Small intestine (tissue), 7 donors: ENCODE measurements around the gene BLVRB. TPM values are rescaled to one million over a fixed set of nuclear protein-coding genes. Genes with fewer than 3 reads are reported as not detected.

Experiments used
- DNase-seq, 2 donors: peaks; one replicate each; pipeline versions ENCODE4 v3.0.0 to v3.0.0-alpha.2; 2013
- FAIRE-seq: peaks from 2 replicates; lab custom pipeline; 2012; peaks lifted over from hg19 to GRCh38; lab: Jason Lieb, UNC
- H3K27ac ChIP-seq, 3 donors: one replicate each; pipeline ENCODE4 v1.5.1; 2013; ENCODE audit warnings: low read length in 2 of 3, mild to moderate bottlenecking in 2 of 3, control low read depth in 1 of 3, inconsistent platforms in 1 of 3, low read depth in 1 of 3, moderate library complexity in 1 of 3
- H3K27me3 ChIP-seq, 3 donors: one replicate each; pipeline ENCODE4 v1.6.1; 2013; ENCODE audit warnings: low read length in 3 of 3, inconsistent platforms in 1 of 3; ENCODE audit not compliant: control insufficient read depth in 3 of 3, insufficient read depth in 3 of 3
- H3K36me3 ChIP-seq, 3 donors: one replicate each; pipeline ENCODE4 v1.6.1; 2013; ENCODE audit warnings: low read length in 3 of 3, inconsistent platforms in 1 of 3, low read depth in 1 of 3, mild to moderate bottlenecking in 1 of 3, moderate library complexity in 1 of 3; ENCODE audit not compliant: control insufficient read depth in 3 of 3, insufficient read depth in 2 of 3
- H3K4me1 ChIP-seq, 3 donors: one replicate each; pipeline ENCODE4 v1.6.1; 2013; ENCODE audit warnings: low read length in 2 of 3, inconsistent platforms in 1 of 3, low read depth in 1 of 3, mild to moderate bottlenecking in 1 of 3, moderate library complexity in 1 of 3; ENCODE audit not compliant: control insufficient read depth in 3 of 3, insufficient read depth in 2 of 3
- H3K4me3 ChIP-seq, 3 donors: one replicate each; pipeline ENCODE4 v1.5.1; 2013; ENCODE audit warnings: low read length in 3 of 3, control low read depth in 1 of 3, inconsistent platforms in 1 of 3, low read depth in 1 of 3, mild to moderate bottlenecking in 1 of 3, moderate library complexity in 1 of 3
- H3K9me3 ChIP-seq, 2 donors: one replicate each; pipeline ENCODE4 v1.6.1; 2013; ENCODE audit warnings: low read depth in 1 of 2, low read length in 1 of 2; ENCODE audit not compliant: control insufficient read depth in 2 of 2, insufficient read depth in 1 of 2
- WGBS, 3 donors: extraction: QIAGEN DNeasy Blood & Tissue Kit; methylation state at CpG; one replicate each; pipeline ENCODE4 v1.1.7; 2013; 5-methylcytosine and 5-hydroxymethylcytosine counted together
- polyA plus RNA-seq, 4 donors: library from polyadenylated mRNA; stranded (reverse) in 3 of 4; unstranded in 1 of 4; fragments of 200-250 nt in 3 of 4; fragments of 120-200 nt in 1 of 4; gene quantifications; one replicate each; pipeline versions ENCODE4 v1.2.1 to v1.2.3, GENCODE V29; 2013
- donor health status: healthy with polysubstance abuse.
- donor health status: control.
- donor health status: control.
- donor health status: Bipolar disorder and iron deficiency.
- donor health status: healthy.

Gene BLVRB
- polyA plus RNA-seq, 4 donors, result 101 to 206 (median 201) TPM

GRCh38 chr19:40417643-40417981 is 47.9 kb downstream of the BLVRB start:
- WGBS, 3 donors, result 76 to 82% (median 76%) methylated on average over 4 of the region's 4 CpGs

DNA sequence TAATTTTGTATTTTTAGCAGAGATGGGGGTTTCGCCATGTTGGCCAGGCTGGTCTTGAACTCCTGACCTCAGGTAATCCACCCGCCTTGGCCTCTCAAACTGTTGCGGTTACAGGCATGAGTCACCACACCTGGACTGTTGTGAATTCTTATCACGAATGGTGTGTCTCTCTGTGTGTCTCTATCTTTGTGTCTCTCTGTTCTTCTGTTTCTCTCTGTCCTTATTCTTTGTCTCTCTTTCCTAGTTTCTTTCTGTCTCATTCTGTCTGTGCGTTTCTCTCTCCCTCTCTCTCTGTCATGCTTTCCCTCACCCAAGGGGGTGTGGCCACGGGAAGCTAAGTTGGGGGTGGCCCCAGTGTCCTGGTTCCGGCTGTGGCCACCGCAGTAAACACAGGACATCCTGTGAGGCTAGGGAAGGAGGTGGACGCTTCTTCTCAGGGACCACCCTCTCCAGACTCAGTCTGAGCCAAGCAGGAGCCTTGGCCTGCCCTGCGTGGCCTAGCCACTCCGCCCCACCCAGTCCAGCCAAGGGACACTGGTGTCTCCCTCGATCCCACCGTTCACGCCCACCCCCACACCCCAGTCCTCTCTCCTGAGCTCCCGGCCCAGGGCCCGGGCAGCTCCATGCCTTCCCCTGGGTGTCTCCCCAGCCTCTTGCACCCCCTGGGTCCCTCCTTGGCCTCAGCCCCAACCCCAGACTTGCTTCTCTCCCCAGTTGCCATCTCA is 48.5 kb downstream of the BLVRB start:
- FAIRE-seq, result no peak
- H3K27ac ChIP-seq, result peak overlapping the region in 2 of 3 donors; percentile 78 to 83

More at GRCh38 chr19:40417643-40417981, 47.9 kb downstream of the BLVRB start:
- H3K27me3 ChIP-seq, result peaks cover 0 to 4% (median 0%) of the 10 kb centered on the region in 3 donors
- H3K4me3 ChIP-seq, result no peak overlapping the region
- H3K36me3 ChIP-seq, result peaks cover 0 to 7% (median 3%) of the 10 kb centered on the region in 3 donors
- H3K4me1 ChIP-seq, result peaks cover 0 to 34% (median 0%) of the 10 kb centered on the region in 3 donors
- no peak for DNase-seq
- H3K9me3 ChIP-seq, result no peaks in the 10 kb centered on the region
- peak overlapping the region in 2 of 3 donors; percentile 78 to 83 for H3K27ac ChIP-seq
- no peak for FAIRE-seq

GRCh38 chr19:40415768-40416167 is 49.8 kb downstream of the BLVRB start:
- FAIRE-seq, result no peak
- no peak overlapping the region for H3K27ac ChIP-seq
- 65 to 82% (median 71%) methylated on average over 2 of the region's 2 CpGs for WGBS, 3 donors
- DNase-seq, result no peak
- H3K4me3 ChIP-seq, result no peak overlapping the region
- H3K27me3 ChIP-seq, result peaks cover 0 to 4% (median 0%) of the 10 kb centered on the region in 3 donors
- H3K36me3 ChIP-seq, result no peaks in the 10 kb centered on the region
- no peaks in the 10 kb centered on the region for H3K9me3 ChIP-seq
- peaks cover 0 to 30% (median 0%) of the 10 kb centered on the region in 3 donors for H3K4me1 ChIP-seq

More for the DNA sequence above, 48.5 kb downstream of the BLVRB start:
- H3K27me3 ChIP-seq, result peaks cover 0 to 4% (median 0%) of the 10 kb centered on the region in 3 donors
- peak in 1 of 2 donors; percentile 50 for DNase-seq
- peaks cover 0 to 33% (median 0%) of the 10 kb centered on the region in 3 donors for H3K4me1 ChIP-seq
- peaks cover 0 to 3% (median 0%) of the 10 kb centered on the region in 3 donors for H3K36me3 ChIP-seq
- H3K4me3 ChIP-seq, result no peak overlapping the region
- H3K9me3 ChIP-seq, result no peaks in the 10 kb centered on the region
- WGBS, 3 donors, result 40 to 54% (median 43%) methylated on average over 16 of the region's 16 CpGs

DNA sequence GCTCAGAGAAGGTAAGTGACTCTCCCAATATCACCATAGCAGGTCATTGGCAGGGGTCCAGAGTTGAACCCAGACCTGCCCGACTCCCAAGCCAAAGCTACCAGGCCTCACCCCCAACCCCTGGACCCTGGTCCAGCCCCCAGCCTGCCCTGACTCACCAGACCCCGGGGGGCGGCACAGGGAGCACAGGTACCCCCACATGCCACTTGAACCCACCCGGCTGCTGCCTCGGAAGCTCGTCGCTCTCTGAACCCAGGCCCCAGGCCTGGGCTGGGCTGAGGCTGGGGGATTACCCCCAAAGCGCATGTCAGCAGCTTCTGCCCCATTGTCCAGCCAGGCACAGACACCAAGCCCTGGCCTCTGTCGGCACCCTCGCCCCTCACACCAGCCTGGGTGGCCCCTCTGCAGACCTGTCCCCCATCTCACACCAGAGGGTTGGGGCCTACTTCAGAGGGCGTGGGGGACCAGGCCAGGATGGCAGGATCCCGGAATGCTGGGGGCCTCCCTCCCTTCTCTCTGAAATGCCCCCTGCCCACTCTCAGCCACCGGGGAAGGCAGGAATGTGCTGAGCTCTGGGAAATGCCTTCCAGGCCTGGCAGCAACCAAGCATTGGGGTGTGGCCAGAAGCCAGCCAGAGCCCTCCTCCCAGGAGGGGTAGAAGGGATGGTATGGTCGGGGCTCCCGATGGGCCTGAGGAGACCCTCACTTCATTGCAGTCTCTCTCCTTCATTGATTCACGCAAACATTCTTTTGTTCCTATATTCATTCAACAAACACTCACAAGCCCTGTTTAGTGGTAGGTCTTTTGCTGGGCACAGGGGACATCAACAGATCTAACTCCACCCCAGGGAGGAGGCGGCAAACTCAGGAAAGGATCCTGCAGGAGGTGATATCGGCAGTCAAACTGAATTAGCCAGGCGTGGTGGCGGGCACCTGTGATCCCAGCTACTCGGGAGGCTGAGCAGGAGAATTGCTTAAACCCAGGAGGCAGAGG is 50.7 kb downstream of the BLVRB start:
- no peak overlapping the region for H3K4me3 ChIP-seq
- no peaks in the 10 kb centered on the region for H3K9me3 ChIP-seq
- H3K27me3 ChIP-seq, result peaks cover 0 to 4% (median 0%) of the 10 kb centered on the region in 3 donors
- FAIRE-seq, result no peak
- no peak for DNase-seq
- 84 to 90% (median 86%) methylated on average over 19 to 21 of the region's 21 CpGs for WGBS, 3 donors
- H3K4me1 ChIP-seq, result peaks cover 0 to 27% (median 0%) of the 10 kb centered on the region in 3 donors
- H3K27ac ChIP-seq, result no peak overlapping the region
- H3K36me3 ChIP-seq, result no peaks in the 10 kb centered on the region

DNA sequence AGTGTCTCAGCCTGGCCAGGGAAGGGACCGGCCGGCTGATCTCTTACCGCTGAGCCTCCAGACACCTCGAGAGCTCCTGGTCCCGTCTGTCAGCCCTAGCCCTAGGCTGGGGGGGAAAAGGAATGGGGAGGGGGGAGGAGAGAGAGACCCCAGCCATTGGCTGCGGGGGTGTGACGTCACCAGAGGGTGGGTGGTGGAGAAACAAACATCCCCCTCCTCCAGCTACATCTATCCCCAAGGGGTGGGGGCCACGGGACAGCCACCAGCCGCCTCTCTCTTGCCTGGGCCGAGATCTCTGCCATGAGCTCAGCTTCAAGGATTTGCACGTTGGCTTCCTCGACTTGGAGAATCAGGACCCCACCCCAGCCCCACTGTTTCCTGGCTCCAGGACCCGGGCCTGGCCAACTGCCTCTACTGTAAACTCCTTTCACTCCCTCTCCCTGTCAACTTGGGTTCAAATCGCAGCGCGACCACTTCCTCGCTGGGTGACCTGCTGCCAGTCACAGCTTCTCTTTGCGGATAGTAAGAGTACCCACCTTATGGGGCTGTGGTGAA is 52.2 kb downstream of the BLVRB start, which contains the start of gene PRX:
Gene PRX (minus strand): TSS at position 88 of the 555 bp plus-strand sequence. CDS start 5,446 bp downstream, outside the sequence.
- Histone ChIP-seq H3K4me1 (peaks cover 0 to 27% (median 0%) of the 10 kb centered on the region in 3 donors), H3K4me3 (no peak within 1 kb of the TSS), H3K36me3 (no peaks in the 10 kb centered on the region), H3K27me3 (peaks cover 0 to 4% (median 0%) of the 10 kb centered on the region in 3 donors), H3K27ac (no peak within 1 kb of the TSS), H3K9me3 (no peaks in the 10 kb centered on the region)
- DNase-seq (no peak), FAIRE-seq (no peak)
- 37 to 62% (median 62%) methylated on average over 13 to 18 of the region's 18 CpGs for WGBS, 3 donors

DNA sequence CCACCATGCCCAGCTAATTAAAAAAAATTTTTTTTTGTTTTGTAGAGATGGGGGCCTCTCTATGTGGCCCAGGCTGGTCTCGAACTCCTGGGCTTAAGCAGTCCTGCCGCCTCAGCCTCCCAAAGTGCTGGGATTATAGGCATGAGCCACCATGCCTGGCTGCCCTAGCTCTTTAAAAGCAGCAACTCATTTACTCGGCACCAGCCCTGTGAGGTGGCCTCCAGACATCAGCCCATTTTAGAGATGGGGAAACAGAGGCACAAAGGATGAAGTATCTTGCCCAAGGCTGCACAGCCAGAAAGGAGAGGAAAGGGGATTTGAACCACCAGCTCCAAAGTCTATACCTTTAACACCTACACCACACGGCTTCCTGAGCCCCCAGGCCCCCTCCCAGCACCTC is 52.7 kb downstream of the BLVRB start:
- peaks cover 0 to 27% (median 0%) of the 10 kb centered on the region in 3 donors for H3K4me1 ChIP-seq
- FAIRE-seq (no peak), DNase-seq (no peak)
- H3K27me3 ChIP-seq, result peaks cover 0 to 4% (median 0%) of the 10 kb centered on the region in 3 donors
- H3K4me3 ChIP-seq, result no peak overlapping the region
- WGBS, 3 donors, result 76 to 89% (median 86%) methylated on average over 3 to 4 of the region's 4 CpGs
- no peaks in the 10 kb centered on the region for H3K9me3 ChIP-seq
- no peaks in the 10 kb centered on the region for H3K36me3 ChIP-seq
- H3K27ac ChIP-seq, result no peak overlapping the region

DNA sequence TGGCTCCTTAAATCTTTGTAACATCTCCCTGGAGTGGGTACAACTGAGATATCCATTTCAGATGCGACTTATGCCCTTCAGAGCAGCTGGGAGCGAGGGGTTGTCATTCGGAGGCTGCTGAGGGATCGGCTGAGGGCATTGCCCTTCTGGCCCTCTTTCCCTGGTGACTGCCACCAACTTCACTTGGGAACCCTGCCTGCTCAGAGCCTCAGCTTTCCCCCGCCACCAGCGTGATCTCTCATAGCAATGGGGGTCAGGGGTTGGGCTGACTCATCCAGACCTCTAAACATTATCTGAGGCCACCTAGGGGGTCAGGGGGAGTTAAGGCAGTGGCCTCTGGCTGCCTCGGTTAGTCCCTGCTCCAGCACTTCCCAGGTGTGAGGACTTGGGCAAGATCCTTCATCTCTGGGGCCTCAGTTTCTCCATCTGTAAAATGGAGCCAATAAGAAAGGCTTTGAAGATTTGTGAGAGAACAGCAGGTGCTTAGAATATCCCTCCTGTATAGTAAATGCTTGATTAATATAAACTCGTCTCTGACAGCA is 53.5 kb downstream of the BLVRB start:
- peaks cover 0 to 4% (median 0%) of the 10 kb centered on the region in 3 donors for H3K27me3 ChIP-seq
- no peak overlapping the region for H3K27ac ChIP-seq
- DNase-seq (no peak), FAIRE-seq (no peak)
- no peaks in the 10 kb centered on the region for H3K9me3 ChIP-seq
- H3K4me3 ChIP-seq, result no peak overlapping the region
- peaks cover 0 to 19% (median 0%) of the 10 kb centered on the region in 3 donors for H3K4me1 ChIP-seq
- H3K36me3 ChIP-seq, result no peaks in the 10 kb centered on the region
- WGBS, 3 donors, result 69 to 72% (median 72%) methylated on average over 8 of the region's 8 CpGs
